HUES6 (cell line): ENCODE measurements around the gene GLT6D1.

Experiments used
- H3K27ac ChIP-seq: 2 replicates; pipeline ENCODE4 v1.7.0; 2013; ENCODE audit warnings: low read depth, mild to moderate bottlenecking, low read length, inconsistent platforms
- H3K27me3 ChIP-seq: 2 replicates; pipeline ENCODE4 v1.6.1; 2013; ENCODE audit warnings: low read length; ENCODE audit not compliant: control insufficient read depth, insufficient read depth
- H3K36me3 ChIP-seq: 2 replicates; pipeline ENCODE4 v1.6.1; 2013; ENCODE audit warnings: low read length; ENCODE audit not compliant: control insufficient read depth, insufficient read depth
- H3K4me1 ChIP-seq: 2 replicates; pipeline ENCODE4 v1.6.1; 2013; ENCODE audit warnings: low read length; ENCODE audit not compliant: control insufficient read depth, insufficient read depth
- H3K4me3 ChIP-seq: 2 replicates; pipeline ENCODE4 v1.5.1; 2013; ENCODE audit warnings: low read depth, low read length
- H3K9ac ChIP-seq: one replicate; pipeline ENCODE4 v1.6.1; 2013; ENCODE audit warnings: mild to moderate bottlenecking, low read length
- H3K9me3 ChIP-seq: 2 replicates; pipeline ENCODE4 v1.6.1; 2013; ENCODE audit warnings: low read depth, low read length; ENCODE audit not compliant: control insufficient read depth, insufficient read depth

The GLT6D1 gene

DNA sequence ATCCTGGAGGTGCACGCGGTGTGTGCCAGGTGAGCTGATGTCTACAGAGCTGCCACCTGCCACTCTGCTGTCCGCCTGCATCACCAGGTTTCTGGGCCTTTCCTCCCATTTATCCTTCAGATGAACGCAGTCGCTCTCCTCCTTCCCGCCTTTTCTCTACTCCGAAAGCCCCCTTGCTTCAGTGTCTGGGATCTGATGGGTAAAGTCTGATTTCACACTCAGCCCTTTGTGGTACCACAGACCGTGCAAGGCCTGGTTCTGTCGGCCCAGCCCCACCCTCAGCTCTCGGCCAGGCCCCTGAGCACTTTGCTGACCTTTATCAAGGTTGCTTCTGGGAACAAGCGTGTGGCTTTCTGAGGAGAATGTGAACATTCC lies 32.5 kb downstream of the GLT6D1 start:
- Histone ChIP-seq H3K27ac (no peak overlapping the region), H3K9ac (no peak overlapping the region)

DNA sequence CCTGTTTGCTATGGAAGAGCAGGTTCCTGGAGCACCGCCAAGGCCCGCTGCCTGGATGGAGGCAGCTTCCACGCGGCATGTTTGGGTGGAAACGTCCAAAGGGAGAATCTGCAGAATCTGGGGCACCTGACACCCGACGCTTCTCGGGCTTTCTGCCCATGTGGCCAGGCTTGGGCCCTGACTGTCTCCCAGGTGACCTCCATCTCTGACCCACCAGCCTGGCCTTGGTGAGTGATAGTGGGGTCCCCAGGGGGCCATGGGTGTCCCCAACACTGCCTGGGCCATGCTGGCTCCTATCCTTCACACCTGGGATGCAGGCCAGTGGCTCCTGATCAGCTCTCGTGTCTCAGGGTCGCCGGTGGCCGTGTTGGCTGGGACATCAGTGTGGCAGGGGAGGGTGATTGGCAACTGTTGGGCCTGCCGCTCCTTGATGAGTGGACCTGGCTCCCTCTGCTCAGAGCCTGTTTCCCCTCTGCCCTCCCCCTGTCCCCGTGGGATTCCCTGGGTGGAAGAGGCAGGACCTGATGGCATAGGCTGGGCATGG lies 34.0 kb downstream of the GLT6D1 start:
- H3K27me3 ChIP-seq = no peaks in the 10 kb centered on the region
- no peaks in the 10 kb centered on the region for H3K4me1 ChIP-seq
- peaks cover 7% of the 10 kb centered on the region; the same call in 1 of the 2 replicates for H3K9me3 ChIP-seq
- H3K27ac ChIP-seq = no peak overlapping the region
- H3K4me3 ChIP-seq = no peak overlapping the region
- H3K36me3 ChIP-seq = no peaks in the 10 kb centered on the region
- H3K9ac ChIP-seq = no peak overlapping the region

More for the DNA sequence above, 32.5 kb downstream of the GLT6D1 start:
- H3K4me3 ChIP-seq = no peak overlapping the region
- no peaks in the 10 kb centered on the region for H3K4me1 ChIP-seq
- H3K27me3 ChIP-seq = no peaks in the 10 kb centered on the region
- peaks cover 16% of the 10 kb centered on the region for H3K9me3 ChIP-seq
- no peaks in the 10 kb centered on the region for H3K36me3 ChIP-seq

DNA sequence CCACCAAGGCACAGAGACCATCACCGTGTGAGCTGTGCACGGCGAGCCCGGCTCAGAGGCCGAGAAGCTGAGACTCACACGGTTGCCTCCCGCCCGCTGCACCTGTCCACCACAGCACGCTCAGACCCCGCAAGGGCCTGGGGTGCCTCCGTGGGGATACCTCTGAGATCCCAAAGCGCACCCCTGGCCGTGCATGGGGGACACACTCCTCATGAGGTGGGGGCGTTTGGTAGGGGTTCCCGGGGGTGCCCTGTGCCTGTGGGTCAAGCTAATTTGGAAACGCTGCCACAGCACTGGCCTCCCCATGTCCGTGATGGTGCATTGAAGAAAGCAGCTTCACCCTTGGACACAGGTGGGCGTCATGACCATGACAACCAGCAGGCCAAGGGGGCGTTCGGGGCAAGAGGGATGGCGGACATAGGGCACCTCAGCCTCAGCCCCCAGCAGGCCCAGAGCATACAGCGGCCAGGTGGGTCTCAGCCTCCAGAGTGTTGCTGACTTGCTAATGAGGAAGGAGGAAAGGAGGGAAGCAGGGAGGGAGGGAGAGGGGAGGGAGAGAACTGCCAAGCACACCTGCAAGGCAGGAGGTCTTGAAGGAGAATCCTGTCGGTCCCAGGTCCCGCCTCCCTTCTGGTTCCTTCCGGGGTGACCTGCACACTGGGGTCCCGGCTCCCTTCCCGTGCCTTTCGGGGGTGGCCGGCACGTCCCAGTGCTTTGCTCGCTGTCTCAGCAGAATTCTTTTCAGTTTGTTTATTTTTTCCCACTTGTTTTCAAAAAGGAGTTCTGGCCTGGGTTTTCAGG lies 34.7 kb downstream of the GLT6D1 start:
- no peak overlapping the region for H3K27ac ChIP-seq

DNA sequence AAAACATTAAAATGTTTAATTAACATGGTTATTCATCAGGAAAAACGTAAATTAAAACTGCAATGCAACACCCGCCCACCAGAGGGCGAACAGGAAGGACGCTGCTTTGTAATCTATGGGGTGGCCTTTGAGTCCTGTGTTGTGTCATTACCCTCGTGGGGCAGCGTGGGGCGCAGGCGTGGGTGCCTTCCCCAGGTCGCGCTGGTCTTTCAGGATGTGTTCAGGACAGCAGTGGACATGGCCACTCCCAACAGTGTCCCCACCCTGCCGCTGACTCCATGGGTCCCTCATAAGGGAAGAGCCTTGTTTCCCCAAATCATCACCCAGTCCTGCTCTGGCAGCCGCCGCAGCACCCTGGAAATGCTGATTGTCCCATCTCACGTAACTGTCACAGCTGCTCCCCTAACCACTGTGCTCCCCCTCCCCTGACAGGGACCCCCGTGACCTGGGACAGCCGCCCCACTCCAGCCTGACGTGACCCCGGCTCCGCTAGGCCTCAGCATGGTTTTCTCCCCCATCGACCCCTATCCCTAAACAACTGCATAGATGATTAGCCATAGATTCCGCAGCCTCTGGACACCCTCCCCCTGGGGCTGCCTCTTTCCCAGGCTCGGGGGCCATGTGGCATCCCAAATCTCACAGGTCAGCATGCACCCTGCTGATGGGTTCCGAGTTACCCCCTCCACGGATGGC lies 36.4 kb downstream of the GLT6D1 start:
- H3K4me1 ChIP-seq = no peaks in the 10 kb centered on the region
- H3K36me3 ChIP-seq = no peaks in the 10 kb centered on the region
- H3K27ac ChIP-seq = no peak overlapping the region
- H3K4me3 ChIP-seq = no peak overlapping the region
- no peaks in the 10 kb centered on the region for H3K27me3 ChIP-seq
- H3K9ac ChIP-seq = no peak overlapping the region
- H3K9me3 ChIP-seq = peaks cover 3% of the 10 kb centered on the region; the same call in 1 of the 2 replicates

More for the DNA sequence above, 34.7 kb downstream of the GLT6D1 start:
- H3K9me3 ChIP-seq = peaks cover under 1% of the 10 kb centered on the region; the same call in 1 of the 2 replicates
- H3K4me1 ChIP-seq = no peaks in the 10 kb centered on the region
- no peak overlapping the region for H3K4me3 ChIP-seq
- no peak overlapping the region for H3K9ac ChIP-seq
- H3K27me3 ChIP-seq = no peaks in the 10 kb centered on the region
- no peaks in the 10 kb centered on the region for H3K36me3 ChIP-seq

DNA sequence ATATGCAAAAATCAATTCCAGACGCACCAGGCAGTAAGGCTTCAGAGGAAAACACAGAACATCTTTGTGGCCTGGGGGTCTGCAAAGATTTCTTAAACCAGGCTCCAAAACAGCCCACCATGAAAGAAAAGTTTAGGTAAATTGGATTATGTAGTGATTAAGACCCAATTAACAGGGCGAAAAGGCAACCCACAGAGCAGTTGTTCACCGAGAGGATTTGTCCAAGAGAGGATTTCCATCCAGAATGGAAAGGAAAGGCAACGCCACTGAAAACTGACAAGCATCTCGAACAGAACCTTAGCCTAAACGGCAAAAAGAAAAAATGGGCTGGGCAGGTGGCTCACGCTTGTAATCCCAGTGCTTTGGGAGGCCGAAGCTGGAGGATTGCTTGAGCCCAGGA lies 37.4 kb downstream of the GLT6D1 start:
- Histone ChIP-seq H3K36me3 (no peaks in the 10 kb centered on the region), H3K9ac (no peak overlapping the region), H3K4me1 (no peaks in the 10 kb centered on the region), H3K4me3 (no peak overlapping the region), H3K27ac (no peak overlapping the region), H3K9me3 (peaks cover 3% of the 10 kb centered on the region; the same call in 1 of the 2 replicates), H3K27me3 (no peaks in the 10 kb centered on the region)

DNA sequence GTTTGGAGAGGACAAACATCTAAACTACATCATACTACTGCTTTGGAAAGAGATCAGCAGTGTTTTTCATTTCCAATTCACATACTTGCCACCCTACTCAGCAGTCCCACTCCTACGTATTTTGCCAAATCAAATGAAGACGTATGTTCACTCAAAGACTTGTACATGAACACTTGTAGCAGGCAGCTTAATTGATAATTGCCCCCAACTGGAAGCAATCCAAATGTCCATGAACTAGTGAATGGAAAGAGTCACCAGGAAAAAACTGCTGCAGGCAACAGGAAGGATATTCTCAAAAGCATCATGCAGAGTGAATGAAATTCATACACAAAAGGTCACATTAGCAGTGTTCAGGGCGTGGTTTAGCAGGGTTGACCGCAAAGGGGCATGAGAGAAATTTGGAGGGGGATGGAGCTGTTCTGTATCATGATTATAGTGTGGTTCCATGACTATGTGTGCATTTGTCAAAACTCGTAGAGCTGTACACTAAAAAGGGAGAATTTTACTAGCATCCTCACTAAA lies 39.0 kb downstream of the GLT6D1 start:
- H3K27me3 ChIP-seq = no peaks in the 10 kb centered on the region
- no peaks in the 10 kb centered on the region for H3K36me3 ChIP-seq
- H3K27ac ChIP-seq = no peak overlapping the region

DNA sequence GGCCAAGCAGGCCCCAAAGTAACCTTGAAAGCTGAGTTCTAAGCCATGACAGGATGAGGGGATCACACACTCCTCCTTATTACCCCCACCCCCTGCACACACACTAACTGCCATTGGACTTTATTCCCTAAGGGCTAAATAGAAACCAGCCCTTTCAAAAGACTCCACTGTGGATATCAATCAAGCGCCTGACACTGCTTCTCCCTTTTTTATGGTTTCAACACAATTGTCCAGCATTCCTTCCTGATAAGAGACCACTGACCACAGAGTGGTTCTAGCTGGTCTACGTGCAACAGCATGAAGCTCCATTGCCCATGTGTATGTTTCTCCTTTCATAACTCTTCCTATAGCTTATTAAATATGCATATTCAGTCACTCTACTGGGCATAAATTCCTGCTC lies 43.1 kb downstream of the GLT6D1 start:
- H3K4me1 ChIP-seq = no peaks in the 10 kb centered on the region
- peaks cover 7% of the 10 kb centered on the region; the same call in 1 of the 2 replicates for H3K9me3 ChIP-seq
- H3K4me3 ChIP-seq = no peak overlapping the region
- H3K27ac ChIP-seq = no peak overlapping the region
- no peak overlapping the region for H3K9ac ChIP-seq
- H3K36me3 ChIP-seq = no peaks in the 10 kb centered on the region
- H3K27me3 ChIP-seq = no peaks in the 10 kb centered on the region

More for the DNA sequence above, 39.0 kb downstream of the GLT6D1 start:
- Histone ChIP-seq H3K9ac (no peak overlapping the region), H3K4me3 (no peak overlapping the region), H3K4me1 (no peaks in the 10 kb centered on the region), H3K9me3 (peaks cover 3% of the 10 kb centered on the region; the same call in 1 of the 2 replicates)

DNA sequence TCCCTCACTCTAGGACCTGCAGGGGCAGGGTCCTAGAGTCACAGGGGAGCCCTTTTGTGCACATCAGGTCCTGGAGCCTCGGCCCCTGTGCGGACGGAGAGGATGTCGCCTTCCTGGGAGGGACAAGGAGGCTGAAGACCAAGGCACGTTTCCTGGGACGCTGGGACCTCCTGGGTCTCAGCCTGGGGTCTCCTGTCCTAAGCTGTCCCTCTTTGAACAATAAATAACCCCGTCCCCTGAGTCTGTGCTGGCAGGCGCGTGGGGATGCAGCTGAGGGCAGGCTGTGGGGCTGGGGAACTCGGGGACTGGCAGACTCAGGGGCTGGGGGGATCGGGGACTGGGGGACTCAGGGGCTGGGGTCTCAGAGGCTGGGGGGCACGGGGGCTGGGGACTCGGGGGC lies 46.7 kb downstream of the GLT6D1 start:
- H3K36me3 ChIP-seq = no peaks in the 10 kb centered on the region
- no peak overlapping the region for H3K9ac ChIP-seq
- H3K27ac ChIP-seq = no peak overlapping the region
- H3K27me3 ChIP-seq = no peaks in the 10 kb centered on the region
- 0 out of 2 replicates have a peak, but pooled peaks cover 5% of the 10 kb centered on the region for H3K9me3 ChIP-seq
- no peak overlapping the region for H3K4me3 ChIP-seq
- H3K4me1 ChIP-seq = no peaks in the 10 kb centered on the region

DNA sequence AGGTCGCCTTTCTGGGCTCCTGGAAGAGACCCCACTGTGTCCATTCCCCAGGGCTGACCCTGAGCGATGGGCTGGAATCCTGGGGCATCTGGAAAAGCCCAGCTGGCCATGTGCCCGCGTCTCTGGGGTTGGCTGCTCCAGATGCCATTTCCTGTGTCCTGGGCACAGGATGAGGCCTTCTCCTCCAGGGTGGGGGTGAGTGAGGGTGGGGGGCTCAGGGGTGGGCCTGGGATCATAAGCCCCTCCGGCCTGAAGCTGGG lies 47.1 kb downstream of the GLT6D1 start:
- Histone ChIP-seq H3K27me3 (no peaks in the 10 kb centered on the region), H3K9me3 (0 out of 2 replicates have a peak, but pooled peaks cover 5% of the 10 kb centered on the region), H3K4me3 (no peak overlapping the region), H3K27ac (no peak overlapping the region), H3K4me1 (no peaks in the 10 kb centered on the region), H3K9ac (no peak overlapping the region), H3K36me3 (no peaks in the 10 kb centered on the region)

DNA sequence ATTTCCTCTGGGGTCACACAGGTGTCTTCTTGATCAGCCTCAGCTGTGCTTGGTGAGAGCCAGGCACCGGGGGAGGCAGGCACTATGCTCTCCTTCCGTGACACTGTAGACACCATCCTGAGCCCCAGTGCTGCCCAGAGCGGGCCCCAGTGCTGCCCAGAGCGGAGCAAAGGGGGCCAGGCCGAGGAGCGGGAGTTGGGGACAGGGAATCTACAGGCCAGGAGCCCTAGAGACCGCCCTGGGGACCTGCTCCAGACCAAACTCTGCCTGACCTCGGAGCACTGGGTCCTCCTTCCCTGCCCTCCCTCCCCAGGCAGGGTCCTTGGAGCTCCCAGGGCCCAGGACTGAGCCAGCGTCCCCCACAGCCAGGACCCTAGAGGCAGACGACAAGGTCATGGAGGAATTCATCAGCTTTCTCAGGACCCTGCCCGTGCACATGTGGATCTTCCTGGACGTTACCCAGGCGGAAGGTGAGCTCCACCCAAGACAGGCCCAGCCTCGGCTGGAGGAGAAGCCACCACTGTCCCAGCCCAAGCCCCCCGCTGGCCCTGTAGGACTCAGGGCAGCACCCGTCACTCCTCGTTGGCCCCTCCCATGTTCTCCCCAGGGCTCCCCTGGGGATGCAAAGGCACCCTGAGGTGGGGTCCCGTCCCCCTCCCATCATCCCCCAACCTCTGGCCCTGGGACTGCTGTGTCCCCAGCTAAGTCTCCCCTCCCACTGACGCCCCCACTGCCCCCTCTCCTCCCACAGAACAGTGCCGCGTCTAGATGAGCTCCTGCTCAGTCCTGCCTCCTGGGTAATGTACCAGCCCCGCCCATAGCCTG lies 47.6 kb downstream of the GLT6D1 start:
- H3K27me3 ChIP-seq = no peaks in the 10 kb centered on the region
- H3K9me3 ChIP-seq = 0 out of 2 replicates have a peak, but pooled peaks cover 5% of the 10 kb centered on the region
- no peak overlapping the region for H3K27ac ChIP-seq
- no peak overlapping the region for H3K9ac ChIP-seq
- no peaks in the 10 kb centered on the region for H3K36me3 ChIP-seq
- H3K4me3 ChIP-seq = no peak overlapping the region
- H3K4me1 ChIP-seq = no peaks in the 10 kb centered on the region
